BE2C (cell line): ENCODE results near the gene DNAJC16.
"Not testable (repeated sequence)": the region's sequence is repeated elsewhere in the genome, so short reads cannot be mapped to it uniquely, and the experiment has no call there.

ENCODE experiments used
- DNase-seq: peaks from one replicate; pipeline ENCODE4 v3.0.0-alpha.2; 2020
- H3K27me3 ChIP-seq: fragments of 250-450 bp; sonication (Bioruptor Pico); 2 replicates; pipeline ENCODE4 v1.5.1; 2020; ENCODE audit warnings: mild to moderate bottlenecking
- H3K36me3 ChIP-seq: fragments of 250-450 bp; sonication (Bioruptor Pico); 2 replicates; pipeline ENCODE4 v1.5.1; 2020; ENCODE audit warnings: mild to moderate bottlenecking
- H3K4me1 ChIP-seq: fragments of 250-450 bp; sonication (Bioruptor Pico); 2 replicates; pipeline ENCODE4 v1.5.1; 2020
- H3K4me3 ChIP-seq: 2 replicates; pipeline ENCODE4 v1.5.1; 2011; ENCODE audit warnings: low read depth, low read length
- H3K9me3 ChIP-seq: fragments of 250-450 bp; sonication (Bioruptor Pico); 2 replicates; pipeline ENCODE4 v1.5.1; 2020
- TF ChIP-seq, protein P1 (sequence below): IDR thresholded peaks from 2 replicates; pipeline ENCODE4 v1.5.1; 2012; ENCODE audit warnings: mild to moderate bottlenecking, low read depth, low read length

The DNAJC16 gene

DNA sequence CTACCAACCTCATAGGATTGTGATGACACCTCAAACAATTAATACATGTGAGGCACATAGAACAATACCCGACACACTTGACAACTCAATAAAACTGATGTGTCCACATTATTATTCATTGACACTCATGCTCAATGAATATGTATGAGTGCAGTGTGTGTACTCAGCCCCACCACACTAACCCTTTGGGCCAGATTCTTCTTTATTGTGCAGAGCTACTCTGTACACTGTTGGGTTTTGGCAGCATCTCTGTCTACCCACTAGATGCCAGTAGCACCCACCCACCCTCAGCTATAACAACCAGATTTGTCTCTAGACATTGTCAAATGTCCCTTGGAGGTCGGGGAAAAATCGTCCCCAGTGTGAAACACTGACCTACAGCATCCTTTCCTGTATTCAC is 12.7 kb upstream of the DNAJC16 start:
- DNase-seq: no peak
- no peaks in the 10 kb centered on the region for H3K36me3 ChIP-seq
- H3K4me3 ChIP-seq: no peak overlapping the region
- H3K4me1 ChIP-seq: no peaks in the 10 kb centered on the region
- TF ChIP-seq, protein P1, sequence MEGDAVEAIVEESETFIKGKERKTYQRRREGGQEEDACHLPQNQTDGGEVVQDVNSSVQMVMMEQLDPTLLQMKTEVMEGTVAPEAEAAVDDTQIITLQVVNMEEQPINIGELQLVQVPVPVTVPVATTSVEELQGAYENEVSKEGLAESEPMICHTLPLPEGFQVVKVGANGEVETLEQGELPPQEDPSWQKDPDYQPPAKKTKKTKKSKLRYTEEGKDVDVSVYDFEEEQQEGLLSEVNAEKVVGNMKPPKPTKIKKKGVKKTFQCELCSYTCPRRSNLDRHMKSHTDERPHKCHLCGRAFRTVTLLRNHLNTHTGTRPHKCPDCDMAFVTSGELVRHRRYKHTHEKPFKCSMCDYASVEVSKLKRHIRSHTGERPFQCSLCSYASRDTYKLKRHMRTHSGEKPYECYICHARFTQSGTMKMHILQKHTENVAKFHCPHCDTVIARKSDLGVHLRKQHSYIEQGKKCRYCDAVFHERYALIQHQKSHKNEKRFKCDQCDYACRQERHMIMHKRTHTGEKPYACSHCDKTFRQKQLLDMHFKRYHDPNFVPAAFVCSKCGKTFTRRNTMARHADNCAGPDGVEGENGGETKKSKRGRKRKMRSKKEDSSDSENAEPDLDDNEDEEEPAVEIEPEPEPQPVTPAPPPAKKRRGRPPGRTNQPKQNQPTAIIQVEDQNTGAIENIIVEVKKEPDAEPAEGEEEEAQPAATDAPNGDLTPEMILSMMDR: no peak
- H3K27me3 ChIP-seq: no peaks in the 10 kb centered on the region
- no peaks in the 10 kb centered on the region for H3K9me3 ChIP-seq

DNA sequence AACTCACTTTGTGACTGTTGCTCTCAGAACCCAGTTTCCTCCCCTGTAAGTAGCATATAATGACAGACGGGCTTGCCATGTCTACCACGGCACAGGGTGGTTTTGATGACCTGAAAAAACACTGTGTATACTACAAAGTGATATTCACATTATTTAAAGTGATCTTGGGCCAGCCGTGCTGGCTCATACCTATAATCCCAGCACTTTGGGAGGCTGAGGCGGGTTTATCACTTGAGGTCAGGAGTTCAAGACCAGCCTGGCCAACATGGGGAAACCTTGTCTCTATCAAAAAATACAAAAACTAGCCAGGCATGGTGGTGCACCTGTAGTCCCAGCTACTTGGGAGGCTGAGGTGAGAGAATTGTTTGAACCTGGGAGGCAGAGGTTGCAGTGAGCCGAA is 12.1 kb upstream of the DNAJC16 start:
- not testable (repeated sequence) for DNase-seq, H3K36me3 ChIP-seq, H3K4me3 ChIP-seq, H3K27me3 ChIP-seq, H3K9me3 ChIP-seq, H3K4me1 ChIP-seq

DNA sequence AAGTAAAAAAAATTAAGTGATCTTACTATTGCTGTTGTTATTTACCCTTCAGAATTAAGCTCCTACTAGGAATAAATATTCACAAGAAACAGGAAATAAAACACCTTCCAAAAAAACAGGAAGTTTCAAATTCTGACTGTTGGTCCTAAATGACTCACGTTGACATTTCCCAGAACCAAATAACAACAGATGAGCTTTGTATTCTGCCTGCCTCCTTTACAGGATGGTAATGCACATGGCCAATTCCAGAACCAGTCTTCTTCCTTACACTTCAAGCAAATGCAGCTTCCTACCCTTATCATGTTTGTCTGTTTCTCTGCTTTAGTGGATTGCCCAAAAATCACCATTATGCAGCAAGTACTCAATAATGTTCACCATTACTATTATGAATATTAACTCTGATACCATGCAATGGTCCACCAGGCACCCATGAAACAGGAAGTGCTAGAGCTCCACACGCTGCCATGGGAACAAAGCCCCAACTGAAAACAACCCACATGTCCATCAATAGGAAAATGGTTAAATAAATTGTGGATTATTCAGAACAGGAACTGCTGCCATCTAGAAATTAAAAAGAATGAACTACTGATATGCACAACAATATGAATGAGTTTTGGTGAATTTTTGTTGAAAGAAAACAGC is 11.5 kb upstream of the DNAJC16 start:
- Histone ChIP-seq H3K4me1 (no peaks in the 10 kb centered on the region), H3K27me3 (no peaks in the 10 kb centered on the region), H3K9me3 (no peaks in the 10 kb centered on the region), H3K4me3 (no peak overlapping the region), H3K36me3 (no peaks in the 10 kb centered on the region)
- DNase-seq: no peak
- TF ChIP-seq, protein P1: no peak

DNA sequence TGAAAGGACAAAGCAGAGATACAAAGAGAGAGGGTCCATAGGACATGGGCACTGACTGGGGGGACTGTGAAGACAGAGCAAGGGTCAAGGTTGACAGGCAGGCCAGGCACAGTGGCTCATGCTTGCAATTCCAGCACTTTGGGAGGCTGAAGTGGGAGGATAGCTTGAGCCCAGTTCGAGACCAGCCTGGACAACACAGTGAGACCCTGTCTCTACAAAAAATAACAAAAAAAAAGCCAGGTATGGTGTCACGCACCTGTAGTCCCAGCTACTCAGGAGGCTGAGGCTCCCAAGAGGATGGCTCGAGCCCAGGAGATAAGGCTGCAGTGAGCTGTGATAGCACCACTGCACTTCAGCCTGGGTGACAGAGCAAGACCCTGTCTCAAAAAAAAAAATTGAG is 7.0 kb upstream of the DNAJC16 start:
- Histone ChIP-seq H3K4me3 (no peak overlapping the region), H3K4me1 (no peaks in the 10 kb centered on the region)
- TF ChIP-seq, protein P1: no peak

DNA sequence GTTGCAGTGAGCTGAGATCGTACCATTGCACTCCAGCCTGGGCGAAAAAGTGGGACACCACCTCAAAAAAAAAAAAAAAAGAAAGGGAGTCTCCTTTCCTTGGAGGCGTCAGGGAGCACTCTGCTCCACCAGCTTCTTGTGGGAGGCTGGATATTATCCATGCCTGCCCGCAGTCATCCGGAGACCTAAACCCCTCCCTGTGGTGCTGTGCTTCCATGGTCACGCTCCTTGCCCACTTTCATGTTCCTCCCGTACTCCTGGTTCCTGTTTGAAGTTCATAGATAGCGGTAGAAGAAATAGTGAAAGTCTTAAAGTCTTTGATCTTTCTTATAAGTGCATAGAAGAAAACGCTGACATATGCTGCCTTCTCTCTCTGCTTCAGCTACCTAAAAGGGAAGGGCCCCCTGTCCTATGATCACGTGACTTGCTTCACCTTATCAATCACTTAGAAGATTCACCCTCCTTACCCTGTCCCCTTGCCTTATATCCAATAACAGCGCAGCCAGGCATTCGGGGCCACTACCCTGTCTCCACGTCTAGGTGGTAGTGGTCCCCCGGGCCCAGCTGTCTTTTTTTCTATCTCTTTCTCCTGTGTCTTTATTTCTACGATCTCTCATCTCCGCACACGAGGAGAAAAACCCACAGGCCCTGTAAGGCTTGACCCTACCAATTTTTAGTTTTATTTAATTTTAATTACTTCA is 5.3 kb upstream of the DNAJC16 start:
- not testable (repeated sequence) for H3K9me3 ChIP-seq, H3K4me1 ChIP-seq, H3K27me3 ChIP-seq, H3K36me3 ChIP-seq, H3K4me3 ChIP-seq, DNase-seq

More for the DNA sequence above, 7.0 kb upstream of the DNAJC16 start:
- Histone ChIP-seq H3K36me3 (no peaks in the 10 kb centered on the region), H3K27me3 (no peaks in the 10 kb centered on the region), H3K9me3 (no peaks in the 10 kb centered on the region)
- DNase-seq: no peak

DNA sequence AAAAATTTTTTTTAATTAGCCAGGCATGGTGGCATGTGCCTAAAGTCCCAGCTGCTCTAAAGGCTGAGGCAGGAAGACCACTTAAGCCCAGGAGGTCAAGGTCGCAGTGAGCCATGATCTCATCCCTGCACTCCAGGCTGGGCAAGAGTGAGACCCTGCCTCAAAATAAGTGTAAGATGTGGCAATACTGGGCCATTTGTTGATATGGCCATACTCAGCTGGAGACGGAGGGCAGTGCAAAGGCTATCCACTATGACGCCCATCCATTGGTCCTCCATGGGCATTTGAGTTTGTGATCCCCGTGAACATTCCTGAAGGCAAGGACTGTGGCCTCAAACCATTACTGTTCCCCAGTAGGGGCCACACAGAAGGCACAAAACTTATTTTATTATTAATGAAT is 4.1 kb upstream of the DNAJC16 start:
- H3K4me3 ChIP-seq: no peak overlapping the region
- TF ChIP-seq, protein P1: no peak
- H3K9me3 ChIP-seq: no peaks in the 10 kb centered on the region
- H3K36me3 ChIP-seq: no peaks in the 10 kb centered on the region
- no peaks in the 10 kb centered on the region; the same call in 1 of the 2 replicates for H3K4me1 ChIP-seq
- DNase-seq: no peak
- no peaks in the 10 kb centered on the region for H3K27me3 ChIP-seq
